DND-41 (cell line): Measurements from ENCODE around the gene PRKCSH.
"Not testable (repeated sequence)": the region's sequence is repeated elsewhere in the genome, so short reads cannot be mapped to it uniquely, and the experiment has no call there.

Source experiments
- ATAC-seq: fragments of 200-7000 bp; cut with Tn5 transposase; 3 replicates; pipeline ENCODE4 v1.9.1; 2021; ENCODE audit warnings: low read depth; ENCODE audit not compliant: insufficient read depth
- DNase-seq: peaks from one replicate; pipeline ENCODE4 v3.0.0-alpha.2; 2020
- H2AFZ ChIP-seq: 2 replicates; pipeline ENCODE4 v1.6.0; 2012; ENCODE audit warnings: low read depth, low read length
- H3K27ac ChIP-seq: 2 replicates; pipeline ENCODE4 v1.5.1; 2012; ENCODE audit warnings: low read length, inconsistent platforms
- H3K27me3 ChIP-seq: fragments of 200-600 bp; sonication (generic); 2 replicates; pipeline ENCODE4 v1.6.0; 2012; ENCODE audit warnings: low read length, mild to moderate bottlenecking, inconsistent platforms; ENCODE audit not compliant: insufficient read depth, poor library complexity
- H3K36me3 ChIP-seq: 2 replicates; pipeline ENCODE4 v1.5.1; 2012; ENCODE audit warnings: low read length, inconsistent platforms; ENCODE audit not compliant: insufficient read depth
- H3K4me1 ChIP-seq: 2 replicates; pipeline ENCODE4 v1.5.1; 2012; ENCODE audit warnings: mild to moderate bottlenecking, low read length; ENCODE audit not compliant: insufficient read depth
- H3K4me2 ChIP-seq: 2 replicates; pipeline ENCODE4 v1.6.0; 2012; ENCODE audit warnings: mild to moderate bottlenecking, moderate library complexity, low read length, inconsistent platforms; ENCODE audit not compliant: insufficient read depth
- H3K4me3 ChIP-seq, 2 experiments: fragments of 200-600 bp in 1 of 2; shearing (Covaris generic) in 1 of 2; 2 replicates each; pipeline ENCODE4 v1.5.1; 2012 to 2016; ENCODE audit warnings: inconsistent platforms in 2 of 2, low read length in 2 of 2, mild to moderate bottlenecking in 2 of 2, low read depth in 1 of 2, moderate library complexity in 1 of 2
- H3K79me2 ChIP-seq: 2 replicates; pipeline ENCODE4 v1.6.0; 2012; ENCODE audit warnings: low read length, inconsistent platforms; ENCODE audit not compliant: insufficient read depth
- H3K9ac ChIP-seq: 2 replicates; pipeline ENCODE4 v1.6.0; 2012; ENCODE audit warnings: low read depth, mild to moderate bottlenecking, inconsistent platforms, low read length, moderate library complexity
- H3K9me3 ChIP-seq: 2 replicates; pipeline ENCODE4 v1.5.1; 2012; ENCODE audit warnings: low read length, moderate library complexity, mild to moderate bottlenecking, inconsistent platforms; ENCODE audit not compliant: insufficient read depth, severe bottlenecking
- H4K20me1 ChIP-seq: 2 replicates; pipeline ENCODE4 v1.6.0; 2012; ENCODE audit warnings: low read length; ENCODE audit not compliant: insufficient read depth
- CTCF ChIP-seq: IDR thresholded peaks from 2 replicates; pipeline ENCODE4 v1.5.1; 2012; ENCODE audit warnings: borderline replicate concordance, low read length, moderate library complexity, mild to moderate bottlenecking; ENCODE audit not compliant: poor library complexity, severe bottlenecking; ENCODE audit errors: extremely low read depth
- EZH2 ChIP-seq: IDR thresholded peaks from 3 replicates; pipeline ENCODE4 v1.6.1; 2012; ENCODE audit warnings: borderline replicate concordance, low read depth, mild to moderate bottlenecking, moderate library complexity, low read length, inconsistent platforms; ENCODE audit not compliant: severe bottlenecking

Gene PRKCSH

GRCh38 chr19:11452620-11453310, 17.3 kb downstream of the PRKCSH start:
- Histone ChIP-seq H3K27ac (no peak overlapping the region), H3K9ac (no peak overlapping the region), H3K27me3 (no peaks in the 10 kb centered on the region), H3K4me3 (no peak overlapping the region), H3K36me3 (peaks cover 24% of the 10 kb centered on the region), H2AFZ (no peak overlapping the region), H3K4me1 (no peaks in the 10 kb centered on the region), H3K9me3 (no peaks in the 10 kb centered on the region), H3K4me2 (no peak overlapping the region), H3K79me2 (no peaks in the 10 kb centered on the region), H4K20me1 (peaks cover 2% of the 10 kb centered on the region; the same call in 1 of the 2 replicates)
- DNase-seq, result no peak
- TF ChIP-seq CTCF, result no peak
- TF ChIP-seq EZH2, result no peak
- no peak for ATAC-seq

- Histone ChIP-seq H3K4me3 (no peak overlapping the region), H3K4me1 (no peaks in the 10 kb centered on the region), H2AFZ (no peak overlapping the region)
These were observed 18.3 kb downstream of the PRKCSH start for GRCh38 chr19:11453468-11454341.

GRCh38 chr19:11455233-11455554, 19.8 kb downstream of the PRKCSH start:
- ATAC-seq, H3K4me1 ChIP-seq, H3K9me3 ChIP-seq, H3K27me3 ChIP-seq, H4K20me1 ChIP-seq, H3K9ac ChIP-seq, H3K27ac ChIP-seq, DNase-seq, H3K36me3 ChIP-seq, H3K4me2 ChIP-seq, H3K79me2 ChIP-seq, H3K4me3 ChIP-seq, H2AFZ ChIP-seq: not testable (repeated sequence)

More at GRCh38 chr19:11453468-11454341, 18.3 kb downstream of the PRKCSH start:
- Histone ChIP-seq H3K9ac (no peak overlapping the region), H3K4me2 (no peak overlapping the region), H3K9me3 (no peaks in the 10 kb centered on the region), H3K27ac (no peak overlapping the region), H3K79me2 (no peaks in the 10 kb centered on the region), H3K27me3 (no peaks in the 10 kb centered on the region), H3K36me3 (peaks cover 14% of the 10 kb centered on the region), H4K20me1 (no peaks in the 10 kb centered on the region; the same call in 1 of the 2 replicates)
- ATAC-seq (no peak), DNase-seq (no peak)
- TF ChIP-seq EZH2, result no peak
- peak; percentile 54 for TF ChIP-seq CTCF

- DNase-seq, result no peak
- ATAC-seq, result no peak
- Histone ChIP-seq H3K4me3 (no peak overlapping the region), H4K20me1 (no peaks in the 10 kb centered on the region; the same call in 1 of the 2 replicates), H3K9ac (no peak overlapping the region), H3K27me3 (no peaks in the 10 kb centered on the region), H3K9me3 (no peaks in the 10 kb centered on the region), H3K4me2 (no peak overlapping the region), H3K79me2 (no peaks in the 10 kb centered on the region), H2AFZ (no peak overlapping the region), H3K36me3 (no peaks in the 10 kb centered on the region), H3K4me1 (no peaks in the 10 kb centered on the region), H3K27ac (no peak overlapping the region)
- TF ChIP-seq CTCF (no peak), EZH2 (no peak)
These were observed 21.2 kb downstream of the PRKCSH start for GRCh38 chr19:11456659-11457058.
